Stimulated activated CD8-positive, alpha-beta memory T cell treated with anti-CD3 and anti-CD28 coated beads, Interleukin-7, amount 100 ng/mL, for 4 hours (primary cell): Measurements from ENCODE around the gene MYOC.
"Not testable (repeated sequence)": the region's sequence is repeated elsewhere in the genome, so short reads cannot be mapped to it uniquely, and the experiment has no call there.

Source experiments
- DNase-seq, 2 donors: peaks; one replicate each; pipeline ENCODE4 v3.0.0-alpha.2; 2020; ENCODE audit warnings: low read depth in 2 of 2

Gene MYOC

DNA sequence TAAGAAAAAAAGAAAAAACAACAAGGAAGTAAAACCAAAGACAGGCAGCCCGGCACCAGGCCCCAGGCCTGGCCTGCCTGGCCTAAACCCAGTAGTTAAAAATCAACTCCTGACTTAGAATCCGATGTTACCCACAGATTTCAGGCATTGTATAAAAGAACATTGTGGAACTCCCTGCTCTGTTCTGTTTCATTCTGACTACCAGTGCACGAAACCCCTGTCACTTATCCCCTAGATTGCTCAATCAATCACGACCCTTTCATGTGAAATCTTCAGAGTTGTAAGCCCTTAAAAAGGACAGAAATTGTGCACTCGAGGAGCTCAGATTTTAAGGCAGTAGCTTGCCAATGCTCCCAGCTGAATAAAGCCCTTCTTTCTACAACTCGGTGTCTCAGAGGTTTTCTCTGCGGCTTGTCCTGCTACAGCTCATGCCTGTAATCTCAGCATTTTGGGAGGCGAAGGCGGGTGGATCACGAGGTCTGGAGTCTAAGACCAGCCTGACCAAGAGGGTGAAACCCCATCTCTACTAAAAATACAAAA is 46.0 kb downstream of the MYOC start:
- DNase-seq: no peak

GRCh38 chr1:171603042-171603441 is 49.4 kb downstream of the MYOC start:
- DNase-seq: not testable (repeated sequence)

DNA sequence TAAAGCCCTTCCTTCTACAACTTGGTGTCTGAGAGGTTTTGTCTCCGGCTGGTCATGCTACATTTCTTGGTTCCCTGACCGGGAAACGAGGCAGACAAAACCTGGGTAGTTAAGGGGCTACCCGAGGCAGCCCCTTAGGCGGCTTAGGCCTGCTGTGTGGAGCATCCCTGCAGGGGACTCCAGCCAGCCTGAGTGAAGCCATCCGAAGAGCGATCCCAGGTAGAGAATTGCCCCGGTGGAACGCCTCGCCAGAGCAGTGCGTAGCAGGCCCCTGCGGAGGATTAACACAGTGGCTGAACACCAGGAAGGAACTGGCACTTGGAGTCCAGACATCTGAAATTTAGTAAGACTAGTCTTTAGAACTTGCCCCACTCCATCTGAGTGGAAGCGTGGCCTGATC is 51.6 kb downstream of the MYOC start:
- no peak for DNase-seq

DNA sequence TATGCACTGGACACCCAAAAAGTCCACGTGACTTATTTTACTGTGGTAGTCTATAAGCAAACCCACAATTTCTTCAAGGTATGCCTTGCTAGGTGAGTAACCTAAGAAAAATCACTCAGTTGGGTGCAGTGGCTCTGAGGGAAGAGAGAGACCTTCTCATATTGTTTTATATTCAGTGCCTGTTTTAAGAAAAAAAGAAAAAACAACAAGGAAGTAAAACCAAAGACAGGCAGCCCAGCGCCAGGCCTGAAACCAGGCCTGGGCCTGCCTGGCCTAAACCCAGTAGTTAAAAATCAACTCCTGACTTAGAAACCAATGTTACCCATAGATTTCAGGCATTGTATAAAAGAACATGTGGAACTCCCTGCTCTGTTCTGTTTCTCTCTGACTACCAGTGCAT is 52.2 kb downstream of the MYOC start:
- DNase-seq: not testable (repeated sequence)

DNA sequence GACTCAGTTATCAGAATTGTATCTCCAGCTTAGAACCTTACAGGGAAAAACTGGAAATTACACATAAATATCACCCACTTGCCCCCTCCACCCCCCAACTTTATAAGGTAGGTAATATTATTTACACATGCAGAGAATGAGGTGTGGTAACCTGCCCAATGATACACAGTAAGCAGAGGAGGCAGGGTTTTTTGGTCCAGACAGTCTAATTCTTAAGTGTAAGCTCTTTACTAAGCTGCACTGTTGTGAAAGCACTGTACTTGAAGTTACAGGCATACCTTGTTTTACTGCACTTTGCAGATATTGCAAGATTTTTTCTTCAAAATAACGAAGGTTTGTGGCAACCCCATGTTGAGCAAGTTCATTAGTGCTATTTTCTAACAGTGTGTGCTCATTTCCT is 55.3 kb downstream of the MYOC start:
- no peak for DNase-seq

DNA sequence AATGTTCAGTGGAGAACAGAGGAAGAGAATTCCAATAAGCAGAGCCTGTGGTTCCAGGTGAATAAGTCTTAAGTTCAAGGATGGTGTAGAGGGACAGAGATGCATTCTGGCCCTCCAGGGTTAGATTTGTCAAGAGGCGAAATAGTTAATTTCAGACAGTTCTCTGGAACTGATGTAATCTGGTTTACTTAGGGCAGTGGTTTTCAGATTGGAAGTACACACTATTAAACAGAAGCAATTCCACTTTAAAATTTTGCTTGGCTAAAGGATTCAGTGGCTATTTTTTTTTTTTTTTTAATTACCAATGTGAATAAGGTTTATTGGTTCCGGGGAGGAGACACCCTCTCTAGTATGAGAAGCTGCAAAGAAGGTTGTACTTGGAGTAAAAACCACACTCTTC is 55.8 kb downstream of the MYOC start:
- DNase-seq: no peak

DNA sequence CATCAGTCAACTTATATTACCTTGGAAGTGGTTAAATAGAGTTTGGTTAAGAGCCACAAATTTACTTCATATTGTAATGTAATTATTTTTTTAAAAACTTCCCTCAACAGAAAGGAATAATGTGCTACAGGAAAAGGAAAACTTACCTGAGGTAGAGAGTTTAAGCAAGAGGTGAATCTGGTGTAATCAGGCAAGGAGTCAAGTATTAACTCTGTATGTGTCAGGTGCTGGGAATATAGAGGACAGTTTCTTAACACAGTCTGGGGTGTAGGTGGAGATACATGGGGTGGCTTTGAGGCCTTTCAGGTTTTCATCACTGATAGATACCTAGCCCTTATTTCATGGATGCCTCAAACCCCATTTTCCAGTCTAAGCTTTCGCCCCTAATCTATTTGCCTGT is 56.4 kb downstream of the MYOC start:
- DNase-seq: no peak

DNA sequence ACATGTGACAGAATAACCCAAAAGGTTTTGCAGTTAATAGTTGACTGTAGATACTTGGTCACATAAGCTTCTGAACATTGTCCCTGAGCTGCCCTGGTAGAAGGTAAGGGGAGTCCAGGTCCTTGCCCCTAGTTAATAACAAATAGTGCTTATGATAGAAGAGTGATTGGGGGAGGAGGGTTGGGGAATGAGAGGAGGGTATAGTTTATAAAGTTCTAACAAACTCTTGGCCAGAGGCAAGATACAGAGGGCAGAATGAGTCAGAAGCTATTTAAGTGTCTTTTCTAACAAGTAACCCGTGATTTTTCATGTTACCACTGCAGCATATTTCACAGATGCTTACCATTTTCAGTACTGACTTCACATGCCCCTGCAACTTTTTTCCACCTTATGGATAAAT is 57.2 kb downstream of the MYOC start:
- DNase-seq: no peak

DNA sequence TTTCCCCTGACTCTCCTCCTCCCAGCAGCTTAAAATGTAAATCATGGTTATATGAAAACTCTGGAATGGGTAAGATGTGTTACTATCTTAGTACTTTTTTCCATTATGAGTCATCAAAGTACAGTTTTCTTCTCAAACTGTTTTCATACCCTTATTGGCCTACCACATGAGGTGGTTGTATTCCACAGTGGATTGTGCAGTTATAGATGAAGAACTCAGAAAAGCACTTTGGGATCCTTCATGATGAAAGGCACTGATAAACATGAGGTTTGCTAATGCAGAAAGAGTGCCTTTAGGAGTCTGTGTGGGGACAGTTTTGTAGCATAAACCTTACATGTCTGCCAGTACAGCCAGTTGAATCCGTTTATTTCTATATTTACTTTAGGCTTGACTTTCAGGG is 62.5 kb downstream of the MYOC start:
- DNase-seq: no peak

GRCh38 chr1:171588230-171588629 is 64.3 kb downstream of the MYOC start:
- no peak for DNase-seq

DNA sequence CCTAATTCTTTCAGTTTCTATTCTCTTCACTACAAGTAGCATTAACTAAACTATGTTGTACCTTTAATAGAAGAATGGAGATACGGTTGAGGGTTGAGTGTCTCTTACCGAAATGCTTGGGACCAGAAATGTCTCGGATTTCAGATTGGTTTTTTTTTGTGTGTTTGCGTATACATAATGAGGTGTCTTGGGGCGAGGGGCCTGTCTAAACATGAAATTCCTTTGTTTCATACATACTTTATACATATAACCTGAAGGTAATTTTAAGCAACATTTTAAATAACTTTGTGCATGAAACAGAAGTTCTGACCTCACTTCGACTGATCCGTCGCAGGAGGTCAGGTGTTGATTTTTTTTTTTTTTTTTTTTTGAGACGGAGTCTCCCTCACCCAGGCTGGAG is 66.8 kb downstream of the MYOC start:
- DNase-seq: no peak
